Measurements from ENCODE around the gene VOPP1. TPM values are rescaled to one million over a fixed set of nuclear protein-coding genes. Genes with fewer than 3 reads are reported as not detected.

VOPP1 gene
- total and polyA plus RNA-seq, 4 experiments from 2014 or later = 43.0 to 98.7 (median 90.7) TPM

DNA sequence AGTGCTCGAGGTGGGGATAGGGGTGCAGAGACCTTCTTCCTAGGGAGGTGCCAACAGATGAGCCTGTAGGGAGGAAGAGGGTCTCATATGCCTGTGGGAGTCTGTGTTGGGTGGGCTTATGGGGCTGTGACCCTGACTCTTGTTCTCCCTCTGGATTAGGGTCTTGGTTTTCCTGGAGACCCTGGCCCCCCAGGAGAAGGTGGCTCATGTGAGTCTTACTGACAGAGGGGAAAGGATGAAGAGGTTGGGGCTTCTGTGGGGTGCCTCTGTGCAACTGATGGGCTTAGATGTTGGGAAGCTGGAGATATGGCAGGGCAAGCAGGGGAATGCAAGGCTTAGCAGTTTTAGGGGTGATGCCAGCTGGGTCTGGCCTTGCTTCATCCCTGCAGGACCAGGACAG, 20.2 kb upstream of the VOPP1 start:
- H3K27me3 ChIP-seq (ENCODE audit: insufficient read depth, low read length) = no peaks in the 10 kb centered on the region
- Mint-ChIP-seq H3K4me3 (no peak overlapping the region), H3K27me3 (peaks cover 2 to 3% of the 10 kb centered on the region in 2 donors), H3K4me1 (peaks cover 3 to 17% (median 10%) of the 10 kb centered on the region in 4 donors), H3K36me3 (no peaks in the 10 kb centered on the region), H3K27ac (peak overlapping the region in 1 of 7 donors; percentile 27), H3K9me3 (peaks cover 0 to 2% (median 0%) of the 10 kb centered on the region in 8 donors)
- no peak for DNase-seq
- intact Hi-C loops (cut with micrococcal nuclease) = loop anchor here (2.0 kb wide), 2 partner anchors 20 to 124 kb away; partner anchors contain the start of gene VOPP1
- POLR2A ChIA-PET (ENCODE audit: partially characterized antibody) = interaction anchor here (2.5 kb wide), 1 partner anchor 19 kb away, joined by 10 read pairs; the partner anchor contains the start of gene VOPP1
- H3K9me3 ChIP-seq (ENCODE audit: control insufficient read depth in 1 of 2, low read length in 2 of 2) = no peaks in the 10 kb centered on the region
- CTCF ChIA-PET (ENCODE audit: partially characterized antibody) = interaction anchor here (1.1 to 3.7 kb wide), 8 partner anchors 9 to 315 kb away, joined by 3 to 22 read pairs (median 7); no protein-coding TSS in a partner anchor
- no peaks in the 10 kb centered on the region for H3K36me3 ChIP-seq (ENCODE audit: insufficient read depth, low read length)
- no peak overlapping the region for H3K4me3 ChIP-seq (ENCODE audit: low read length in 2 of 2)
- no peak overlapping the region for H3K27ac ChIP-seq (ENCODE audit: low read depth, low read length)
- peaks cover 12% of the 10 kb centered on the region for H3K4me1 ChIP-seq (ENCODE audit: insufficient read depth, low read length)

DNA sequence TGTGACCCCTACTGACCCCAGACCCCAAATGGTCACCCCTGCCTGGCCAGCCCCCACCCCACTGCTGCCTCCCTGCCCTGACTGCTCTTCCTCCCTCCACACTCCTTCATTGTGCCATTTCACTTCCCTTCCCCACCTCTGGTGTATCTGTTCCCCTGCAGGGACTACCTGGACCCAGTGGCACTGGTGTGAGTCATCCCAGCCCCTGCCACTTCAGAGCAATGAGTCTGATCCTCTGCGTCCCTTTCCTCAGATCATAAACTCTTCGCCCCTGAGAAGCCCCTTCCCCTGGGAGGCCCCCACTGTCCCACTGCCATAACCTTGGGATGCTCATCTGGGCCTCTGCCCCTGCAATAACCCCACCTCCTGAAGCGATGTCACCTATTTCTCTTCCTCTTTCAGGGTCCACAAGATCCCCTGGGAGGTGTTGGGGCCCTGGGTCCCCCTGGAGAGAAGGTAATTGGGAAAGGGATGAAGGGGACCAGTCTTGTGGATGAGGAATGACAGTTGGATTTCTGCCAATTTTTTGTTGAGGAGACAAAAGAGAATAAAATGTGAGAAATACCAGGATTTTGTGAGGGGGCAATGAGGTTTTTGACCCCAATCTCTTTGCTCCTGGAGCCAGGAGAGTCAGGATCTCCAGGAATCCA, 19.1 kb upstream of the VOPP1 start:
- Mint-ChIP-seq H3K27ac (peak overlapping the region in 1 of 7 donors; percentile 66), H3K27me3 (peaks cover 2 to 3% of the 10 kb centered on the region in 2 donors), H3K9me3 (peaks cover 0 to 2% (median 0%) of the 10 kb centered on the region in 8 donors), H3K4me3 (no peak overlapping the region), H3K36me3 (no peaks in the 10 kb centered on the region), H3K4me1 (peaks cover 0 to 11% (median 6%) of the 10 kb centered on the region in 4 donors)
- H3K27me3 ChIP-seq (ENCODE audit: insufficient read depth, low read length) = no peaks in the 10 kb centered on the region
- no peaks in the 10 kb centered on the region for H3K36me3 ChIP-seq (ENCODE audit: insufficient read depth, low read length)
- no peak overlapping the region for H3K27ac ChIP-seq (ENCODE audit: low read depth, low read length)
- peaks cover 9% of the 10 kb centered on the region for H3K4me1 ChIP-seq (ENCODE audit: insufficient read depth, low read length)
- ChIA-PET POLR2A (ENCODE audit: partially characterized antibody) (no interaction called here), CTCF (ENCODE audit: partially characterized antibody) (interaction anchor here (2.6 to 3.7 kb wide), 2 partner anchors 8 to 22 kb away, joined by 12 to 22 read pairs; no protein-coding TSS in a partner anchor)
- intact Hi-C loops (cut with micrococcal nuclease) = no loop called here
- no peaks in the 10 kb centered on the region for H3K9me3 ChIP-seq (ENCODE audit: control insufficient read depth in 1 of 2, low read length in 2 of 2)
- H3K4me3 ChIP-seq (ENCODE audit: low read length in 2 of 2) = no peak overlapping the region
- no peak for DNase-seq

- ChIA-PET CTCF (ENCODE audit: partially characterized antibody) (no interaction called here), POLR2A (ENCODE audit: partially characterized antibody) (no interaction called here)
- no peak overlapping the region for H3K27ac Mint-ChIP-seq
- no peak for DNase-seq
- H3K9me3 ChIP-seq (ENCODE audit: control insufficient read depth in 1 of 2, low read length in 2 of 2) = no peaks in the 10 kb centered on the region
- H3K27ac ChIP-seq (ENCODE audit: low read depth, low read length) = no peak overlapping the region
- H3K4me1 Mint-ChIP-seq = peaks cover 1 to 11% (median 6%) of the 10 kb centered on the region in 4 donors
- no peaks in the 10 kb centered on the region for H3K27me3 ChIP-seq (ENCODE audit: insufficient read depth, low read length)
- H3K36me3 ChIP-seq (ENCODE audit: insufficient read depth, low read length) = no peaks in the 10 kb centered on the region
- no peaks in the 10 kb centered on the region for H3K36me3 Mint-ChIP-seq
- H3K4me3 Mint-ChIP-seq = no peak overlapping the region
- H3K9me3 Mint-ChIP-seq = peaks cover 0 to 2% (median 0%) of the 10 kb centered on the region in 8 donors
- intact Hi-C loops (cut with micrococcal nuclease) = no loop called here
- H3K4me3 ChIP-seq (ENCODE audit: low read length in 2 of 2) = no peak overlapping the region
- peaks cover 9% of the 10 kb centered on the region for H3K4me1 ChIP-seq (ENCODE audit: insufficient read depth, low read length)
- H3K27me3 Mint-ChIP-seq = peaks cover 2 to 3% of the 10 kb centered on the region in 2 donors
These were observed 18.4 kb upstream of the VOPP1 start for GRCh38 chr7:55590517-55591281.

GRCh38 chr7:55589905-55590304, 17.6 kb upstream of the VOPP1 start:
- Histone ChIP-seq H3K4me3 (ENCODE audit: low read length in 2 of 2) (no peak overlapping the region), H3K4me1 (ENCODE audit: insufficient read depth, low read length) (peaks cover 9% of the 10 kb centered on the region), H3K9me3 (ENCODE audit: control insufficient read depth in 1 of 2, low read length in 2 of 2) (no peaks in the 10 kb centered on the region), H3K36me3 (ENCODE audit: insufficient read depth, low read length) (no peaks in the 10 kb centered on the region), H3K27me3 (ENCODE audit: insufficient read depth, low read length) (no peaks in the 10 kb centered on the region), H3K27ac (ENCODE audit: low read depth, low read length) (no peak overlapping the region)
- Mint-ChIP-seq H3K4me3 (no peak overlapping the region), H3K4me1 (peaks cover 3 to 17% (median 6%) of the 10 kb centered on the region in 4 donors), H3K27ac (peak overlapping the region in 1 of 7 donors; percentile 30), H3K9me3 (peaks cover 0 to 2% (median 0%) of the 10 kb centered on the region in 8 donors), H3K27me3 (peaks cover 2 to 3% of the 10 kb centered on the region in 2 donors), H3K36me3 (no peaks in the 10 kb centered on the region)
- intact Hi-C loops (cut with micrococcal nuclease) = no loop called here
- ChIA-PET POLR2A (ENCODE audit: partially characterized antibody) (interaction anchor here (1.4 kb wide), 1 partner anchor 17 kb away, joined by 3 read pairs; no protein-coding TSS in a partner anchor), CTCF (ENCODE audit: partially characterized antibody) (no interaction called here)
- no peak for DNase-seq

DNA sequence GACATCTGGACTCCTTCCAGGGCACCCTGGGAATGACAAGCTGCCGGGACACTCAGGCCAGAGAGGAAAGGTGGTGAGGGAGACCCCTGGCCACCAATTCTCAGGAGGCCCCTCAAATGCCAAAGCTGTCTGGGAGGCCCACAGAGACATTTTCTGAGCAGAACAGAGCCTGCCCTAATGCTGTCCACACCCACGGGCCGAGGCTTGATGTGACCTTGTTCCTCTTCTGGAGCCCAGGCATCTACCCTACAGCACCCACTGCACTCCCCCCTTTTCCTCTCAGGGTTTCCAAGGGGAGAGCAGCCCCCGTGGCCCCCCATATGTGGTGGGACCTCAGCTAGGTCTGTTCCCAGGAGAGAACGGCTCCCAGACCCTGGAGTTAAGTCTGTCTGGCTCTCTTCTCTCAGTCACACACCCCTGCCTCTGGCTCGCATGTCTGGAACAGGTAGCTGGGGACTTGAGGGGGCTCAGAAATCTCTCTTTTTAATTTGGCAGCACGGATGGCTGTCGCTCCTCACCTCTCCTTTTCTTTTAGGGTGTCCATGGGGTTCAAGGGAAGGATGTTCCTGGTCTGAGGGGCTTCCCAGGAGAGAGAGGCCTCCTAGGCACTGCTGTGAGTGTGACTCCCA, 16.8 kb upstream of the VOPP1 start:
- CTCF ChIA-PET (ENCODE audit: partially characterized antibody) = interaction anchor here (0.6 to 1.9 kb wide), 2 partner anchors 27 to 156 kb away, joined by 3 to 6 read pairs; no protein-coding TSS in a partner anchor
- H3K27ac Mint-ChIP-seq = peak overlapping the region in 3 of 7 donors; percentile 9 to 68 (median 22)

GRCh38 chr7:55588379-55588699, 16.0 kb upstream of the VOPP1 start:
- Mint-ChIP-seq H3K4me1 (peaks cover 4 to 18% (median 9%) of the 10 kb centered on the region in 4 donors), H3K36me3 (no peaks in the 10 kb centered on the region), H3K27me3 (peaks cover 2 to 3% of the 10 kb centered on the region in 2 donors), H3K9me3 (peaks cover 0 to 2% (median 0%) of the 10 kb centered on the region in 8 donors), H3K27ac (peak overlapping the region in 2 of 7 donors; percentile 38 to 68), H3K4me3 (no peak overlapping the region)
- H3K4me1 ChIP-seq (ENCODE audit: insufficient read depth, low read length) = peaks cover 3% of the 10 kb centered on the region
- CTCF ChIA-PET (ENCODE audit: partially characterized antibody) = interaction anchor here (0.6 to 1.9 kb wide), 2 partner anchors 27 to 155 kb away, joined by 3 to 6 read pairs; no protein-coding TSS in a partner anchor
- no peaks in the 10 kb centered on the region for H3K27me3 ChIP-seq (ENCODE audit: insufficient read depth, low read length)
- no peak overlapping the region for H3K4me3 ChIP-seq (ENCODE audit: low read length in 2 of 2)
- intact Hi-C loops (cut with micrococcal nuclease) = no loop called here
- H3K36me3 ChIP-seq (ENCODE audit: insufficient read depth, low read length) = no peaks in the 10 kb centered on the region
- DNase-seq = no peak
- no peaks in the 10 kb centered on the region for H3K9me3 ChIP-seq (ENCODE audit: control insufficient read depth in 1 of 2, low read length in 2 of 2)
- POLR2A ChIA-PET (ENCODE audit: partially characterized antibody) = interaction anchor here (1.4 to 1.7 kb wide), 2 partner anchors 14 to 16 kb away, joined by 3 to 4 read pairs; no protein-coding TSS in a partner anchor
- no peak overlapping the region for H3K27ac ChIP-seq (ENCODE audit: low read depth, low read length)

More for the DNA sequence above, 16.8 kb upstream of the VOPP1 start:
- Histone ChIP-seq H3K4me3 (ENCODE audit: low read length in 2 of 2) (no peak overlapping the region), H3K4me1 (ENCODE audit: insufficient read depth, low read length) (peaks cover 8% of the 10 kb centered on the region), H3K27me3 (ENCODE audit: insufficient read depth, low read length) (no peaks in the 10 kb centered on the region), H3K9me3 (ENCODE audit: control insufficient read depth in 1 of 2, low read length in 2 of 2) (no peaks in the 10 kb centered on the region), H3K36me3 (ENCODE audit: insufficient read depth, low read length) (no peaks in the 10 kb centered on the region), H3K27ac (ENCODE audit: low read depth, low read length) (no peak overlapping the region)
- Mint-ChIP-seq H3K36me3 (no peaks in the 10 kb centered on the region), H3K4me1 (peaks cover 3 to 17% (median 6%) of the 10 kb centered on the region in 4 donors), H3K9me3 (peaks cover 0 to 2% (median 0%) of the 10 kb centered on the region in 8 donors), H3K27me3 (peaks cover 2 to 3% of the 10 kb centered on the region in 2 donors), H3K4me3 (no peak overlapping the region)
- intact Hi-C loops (cut with micrococcal nuclease) = no loop called here
- DNase-seq = no peak
- POLR2A ChIA-PET (ENCODE audit: partially characterized antibody) = interaction anchor here (1.4 to 1.7 kb wide), 2 partner anchors 15 to 16 kb away, joined by 3 to 4 read pairs; no protein-coding TSS in a partner anchor

Data from CD4-positive, alpha-beta memory T cell (primary cell).